ENCODE results near the gene RASSF5.
A peak's percentile ranks its signal among the peaks of the same experiment; 100 is the strongest.
"Not testable (repeated sequence)": the region's sequence is repeated elsewhere in the genome, so short reads cannot be mapped to it uniquely, and the experiment has no call there.

RASSF5 gene

GRCh38 chr1:206575165-206575893 lies 68.0 kb downstream of the RASSF5 start:
- peak; percentile 76 for DNase-seq

- DNase-seq = no peak
These were observed 68.8 kb downstream of the RASSF5 start for GRCh38 chr1:206575894-206576737.

- DNase-seq = no peak
These were observed 70.3 kb downstream of the RASSF5 start for GRCh38 chr1:206577626-206578025.

- no peak for DNase-seq
These were observed 71.0 kb downstream of the RASSF5 start for GRCh38 chr1:206578068-206578977.

- no peak for DNase-seq
These were observed 71.6 kb downstream of the RASSF5 start for GRCh38 chr1:206578978-206579374.

- DNase-seq = peak; percentile 76
These were observed 72.6 kb downstream of the RASSF5 start for GRCh38 chr1:206579747-206580437.

GRCh38 chr1:206580438-206581113 lies 73.2 kb downstream of the RASSF5 start:
- DNase-seq = no peak

GRCh38 chr1:206581114-206581497 lies 73.8 kb downstream of the RASSF5 start:
- not testable (repeated sequence) for DNase-seq

GRCh38 chr1:206581571-206581981 lies 74.2 kb downstream of the RASSF5 start:
- DNase-seq = peak; percentile 39

GRCh38 chr1:206582537-206582936 lies 75.2 kb downstream of the RASSF5 start:
- no peak for DNase-seq

- DNase-seq = peak; percentile 36
These were observed 75.8 kb downstream of the RASSF5 start for GRCh38 chr1:206582971-206583706.

- DNase-seq = peak; percentile 83
These were observed 76.6 kb downstream of the RASSF5 start for GRCh38 chr1:206583707-206584648.

- DNase-seq = no peak
These were observed 77.4 kb downstream of the RASSF5 start for GRCh38 chr1:206584683-206585082.

GRCh38 chr1:206586501-206587445 lies 79.4 kb downstream of the RASSF5 start:
- DNase-seq = no peak

- DNase-seq = no peak
These were observed 80.6 kb downstream of the RASSF5 start for GRCh38 chr1:206587904-206588303.

- DNase-seq = no peak
These were observed 81.2 kb downstream of the RASSF5 start for GRCh38 chr1:206588492-206588891.

- no peak for DNase-seq
These were observed 81.9 kb downstream of the RASSF5 start for GRCh38 chr1:206589206-206589605.

- no peak for DNase-seq
These were observed 82.9 kb downstream of the RASSF5 start for GRCh38 chr1:206590025-206590758.

Measured in femur (tissue), 1 donor.